Aortic smooth muscle cell (primary cell): ENCODE measurements around the gene KRTAP9-1. TPM values are rescaled to one million over a fixed set of nuclear protein-coding genes. Genes with fewer than 3 reads are reported as not detected.

Experiments used
- total RNA-seq: library from RNA; depleted of rRNA; stranded (reverse); fragments of >200 nt; gene quantifications from 2 replicates; pipeline ENCODE4 v1.2.3, GENCODE V29; 2014

Gene KRTAP9-1, protein sequence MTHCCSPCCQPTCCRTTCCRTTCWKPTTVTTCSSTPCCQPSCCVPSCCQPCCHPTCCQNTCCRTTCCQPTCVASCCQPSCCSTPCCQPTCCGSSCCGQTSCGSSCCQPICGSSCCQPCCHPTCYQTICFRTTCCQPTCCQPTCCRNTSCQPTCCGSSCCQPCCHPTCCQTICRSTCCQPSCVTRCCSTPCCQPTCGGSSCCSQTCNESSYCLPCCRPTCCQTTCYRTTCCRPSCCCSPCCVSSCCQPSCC
- not detected in 2 replicates for total RNA-seq

DNA sequence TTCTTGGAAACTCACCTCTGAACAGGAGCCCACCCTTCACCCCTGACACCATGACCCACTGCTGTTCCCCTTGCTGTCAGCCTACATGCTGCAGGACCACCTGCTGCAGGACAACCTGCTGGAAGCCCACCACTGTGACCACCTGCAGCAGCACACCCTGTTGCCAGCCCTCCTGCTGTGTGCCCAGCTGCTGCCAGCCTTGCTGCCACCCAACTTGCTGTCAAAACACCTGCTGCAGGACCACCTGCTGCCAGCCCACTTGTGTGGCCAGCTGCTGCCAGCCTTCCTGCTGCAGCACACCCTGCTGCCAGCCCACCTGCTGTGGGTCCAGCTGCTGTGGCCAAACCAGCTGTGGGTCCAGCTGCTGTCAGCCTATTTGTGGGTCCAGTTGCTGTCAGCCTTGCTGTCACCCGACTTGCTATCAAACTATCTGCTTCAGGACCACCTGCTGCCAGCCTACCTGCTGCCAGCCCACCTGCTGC, at the start of gene KRTAP9-1:
Gene KRTAP9-1, plus strand, starts transcription at position 51 of the 482 bp plus-strand sequence. Its CDS starts 0 bp downstream, at position 51.

GRCh38 chr17:41140360-41141131, 49.1 kb upstream of the KRTAP9-1 start, which contains the start of gene KRTAP4-6:
TSS of gene KRTAP4-6 (minus strand) at chr17:41140544. CDS start at chr17:41140487, 57 bp downstream.

GRCh38 chr17:41149652-41149985, 40.1 kb upstream of the KRTAP9-1 start, which contains the start of gene KRTAP4-5:
TSS of gene KRTAP4-5 (minus strand) at chr17:41149825. CDS start at chr17:41149767, 58 bp downstream.

DNA sequence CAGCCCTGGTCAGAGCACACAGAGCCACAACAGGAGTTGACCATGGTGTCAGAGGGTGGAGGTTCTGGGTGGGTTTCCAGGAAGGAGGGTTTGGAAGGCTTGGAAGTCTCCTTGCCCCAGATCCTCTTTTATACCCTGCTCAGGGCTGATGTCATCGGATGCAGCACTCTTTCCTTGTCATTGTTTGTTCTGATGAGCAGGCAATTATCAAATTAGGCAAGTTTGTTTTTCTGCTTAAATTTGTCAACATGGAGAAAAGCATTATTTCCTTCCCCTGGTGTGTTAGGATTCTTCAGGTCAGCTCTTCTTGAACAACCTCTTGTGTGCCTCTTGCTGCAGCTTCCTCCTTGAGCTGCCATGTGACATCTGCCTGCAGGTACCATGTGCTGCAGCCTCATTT, 29.0 kb upstream of the KRTAP9-1 start, which contains the start of gene KRTAP4-4:
Gene KRTAP4-4, minus strand, starts transcription at position 101 of the 400 bp plus-strand sequence. Its CDS starts 57 bp downstream, at position 44.

DNA sequence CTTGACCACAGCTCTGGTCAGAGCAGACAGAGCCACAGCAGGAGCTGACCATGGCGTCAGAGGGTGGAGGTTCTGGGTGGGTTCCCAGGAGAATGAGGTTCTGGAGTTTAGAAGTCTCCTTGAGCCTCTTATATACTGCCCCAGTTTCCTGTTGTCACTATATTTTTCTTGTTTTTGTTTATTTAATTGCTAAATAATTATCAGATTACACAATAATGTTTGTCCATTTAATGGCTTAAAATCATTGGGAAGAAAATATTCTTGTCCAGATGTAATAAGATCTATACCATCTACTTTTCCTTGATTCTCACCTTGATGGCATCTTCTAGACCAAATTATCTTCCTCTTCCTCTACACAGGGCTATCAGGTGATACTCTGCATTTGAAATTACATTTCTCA, 21.6 kb upstream of the KRTAP9-1 start, which contains the start of gene KRTAP4-3:
Gene KRTAP4-3, minus strand, starts transcription at position 101 of the 400 bp plus-strand sequence. Its CDS starts 49 bp downstream, at position 52.

DNA sequence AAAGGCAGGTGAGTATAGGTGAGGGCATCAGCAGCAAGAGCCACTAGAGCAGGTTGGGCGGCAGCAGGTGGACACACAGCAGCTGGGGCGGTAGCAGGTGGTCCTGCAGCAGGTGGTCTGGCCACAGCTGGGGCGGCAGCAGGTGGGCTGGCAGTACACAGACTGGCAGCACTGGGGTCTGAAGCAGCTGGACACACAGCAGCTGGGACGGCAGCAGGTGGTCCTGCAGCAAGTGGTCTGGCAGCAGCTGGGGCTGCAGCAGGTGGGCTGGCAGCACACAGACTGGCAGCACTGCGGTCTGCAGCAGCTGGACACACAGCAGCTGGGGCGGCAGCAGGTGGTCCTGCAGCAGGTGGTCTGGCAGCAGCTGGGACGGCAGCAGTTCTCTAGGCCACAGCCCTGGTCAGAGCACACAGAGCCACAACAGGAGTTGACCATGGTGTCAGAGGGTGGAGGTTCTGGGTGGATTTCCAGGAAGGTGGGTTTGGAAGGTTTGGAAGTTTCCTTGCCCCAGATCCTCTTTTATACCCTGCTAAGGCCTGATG, 11.9 kb upstream of the KRTAP9-1 start, which contains the start of gene KRTAP4-2:
Gene KRTAP4-2, minus strand, starts transcription at position 495 of the 545 bp plus-strand sequence. Its CDS starts 57 bp downstream, at position 438.

DNA sequence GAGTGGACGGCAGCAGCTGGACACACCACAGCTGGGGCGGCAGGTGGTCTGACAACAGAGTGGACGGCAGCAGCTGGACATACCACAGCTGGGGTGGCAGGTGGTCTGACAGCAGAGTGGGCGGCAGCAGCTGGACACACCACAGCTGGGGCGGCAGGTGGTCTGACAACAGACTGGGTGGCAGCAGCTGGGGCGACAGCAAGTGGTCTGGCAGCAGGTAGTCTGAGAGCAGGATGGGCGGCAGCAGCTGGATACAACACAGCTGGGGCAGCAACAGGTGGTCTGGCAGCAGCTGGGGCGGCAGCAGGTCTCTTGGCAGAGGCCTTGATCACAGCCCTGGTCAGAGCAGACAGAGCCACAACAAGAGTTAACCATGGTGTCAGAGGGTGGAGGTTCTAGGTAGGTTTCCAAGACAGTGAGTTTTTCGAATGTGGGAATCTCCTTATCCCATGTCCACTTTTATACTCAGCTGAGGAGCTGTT, 5.2 kb upstream of the KRTAP9-1 start, which contains the start of gene KRTAP4-1:
Gene KRTAP4-1, minus strand, starts transcription at position 432 of the 482 bp plus-strand sequence. Its CDS starts 57 bp downstream, at position 375.

DNA sequence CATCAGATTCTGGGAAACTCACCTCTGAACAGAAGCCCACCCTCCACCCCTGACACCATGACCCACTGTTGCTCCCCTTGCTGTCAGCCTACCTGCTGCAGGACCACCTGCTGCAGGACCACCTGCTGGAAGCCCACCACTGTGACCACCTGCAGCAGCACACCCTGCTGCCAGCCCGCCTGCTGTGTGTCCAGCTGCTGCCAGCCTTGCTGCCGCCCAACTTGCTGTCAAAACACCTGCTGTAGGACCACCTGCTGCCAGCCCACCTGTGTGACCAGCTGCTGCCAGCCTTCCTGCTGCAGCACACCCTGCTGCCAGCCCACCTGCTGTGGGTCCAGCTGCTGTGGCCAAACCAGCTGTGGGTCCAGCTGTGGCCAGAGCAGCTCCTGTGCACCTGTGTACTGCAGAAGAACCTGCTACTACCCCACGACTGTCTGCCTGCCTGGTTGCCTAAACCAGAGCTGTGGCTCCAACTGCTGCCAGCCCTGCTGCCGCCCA, 37.0 kb downstream of the KRTAP9-1 start, which contains the start of gene KRTAP9-2:
Gene KRTAP9-2, plus strand, starts transcription at position 51 of the 498 bp plus-strand sequence. Its CDS starts 7 bp downstream, at position 58.

GRCh38 chr17:41232399-41233105, 42.9 kb downstream of the KRTAP9-1 start, which contains the start of gene KRTAP9-3:
TSS of gene KRTAP9-3 (plus strand) at chr17:41232449. CDS start at chr17:41232502, 53 bp downstream.

GRCh38 chr17:41237949-41238437, 48.3 kb downstream of the KRTAP9-1 start, which contains the start of gene KRTAP9-8:
TSS of gene KRTAP9-8 (plus strand) at chr17:41237999. CDS start at chr17:41238052, 53 bp downstream.

Other genes starting within 250 kb of the KRTAP9-1 start
- not detected in 2 replicates for gene KRT39, start 222.9 kb upstream of the KRTAP9-1 start, total RNA-seq
- gene KRT40, start 205.6 kb upstream of the KRTAP9-1 start, total RNA-seq, result not detected in 2 replicates
- not detected in 2 replicates for gene KRTAP3-3, start 195.7 kb upstream of the KRTAP9-1 start, total RNA-seq
- gene KRTAP3-2, start 190.0 kb upstream of the KRTAP9-1 start, total RNA-seq, result not detected in 2 replicates
- gene KRTAP3-1, start 180.8 kb upstream of the KRTAP9-1 start, total RNA-seq, result not detected in 2 replicates
- not detected in 2 replicates for gene KRTAP1-5, start 162.7 kb upstream of the KRTAP9-1 start, total RNA-seq
- gene KRTAP1-4, start 159.7 kb upstream of the KRTAP9-1 start, total RNA-seq, result not detected in 2 replicates
- gene KRTAP1-3, start 155.0 kb upstream of the KRTAP9-1 start, total RNA-seq, result not detected in 2 replicates
- gene KRTAP1-1, start 148.4 kb upstream of the KRTAP9-1 start, total RNA-seq, result not detected in 2 replicates
- not detected in 2 replicates for gene KRTAP2-1, start 142.6 kb upstream of the KRTAP9-1 start, total RNA-seq
- not detected in 2 replicates for gene KRTAP2-2, start 134.7 kb upstream of the KRTAP9-1 start, total RNA-seq
- gene KRTAP2-3, start 129.8 kb upstream of the KRTAP9-1 start, total RNA-seq, result not detected in 2 replicates
- gene KRTAP2-4, start 124.0 kb upstream of the KRTAP9-1 start, total RNA-seq, result not detected in 2 replicates
- gene KRTAP4-7, start 105.7 kb upstream of the KRTAP9-1 start, total RNA-seq, result not detected in 2 replicates
- gene KRTAP4-8, start 91.7 kb upstream of the KRTAP9-1 start, total RNA-seq, result not detected in 2 replicates
- gene KRTAP4-16, start 87.7 kb upstream of the KRTAP9-1 start, total RNA-seq, result not detected in 2 replicates
- not detected in 2 replicates for gene KRTAP4-9, start 84.5 kb upstream of the KRTAP9-1 start, total RNA-seq
- gene KRTAP4-11, start 71.5 kb upstream of the KRTAP9-1 start, total RNA-seq, result not detected in 2 replicates
- not detected in 2 replicates for gene KRTAP4-12, start 65.7 kb upstream of the KRTAP9-1 start, total RNA-seq
- not detected in 2 replicates for gene KRTAP4-6, start 49.3 kb upstream of the KRTAP9-1 start, total RNA-seq
- not detected in 2 replicates for gene KRTAP4-5, start 40.1 kb upstream of the KRTAP9-1 start, total RNA-seq
- not detected in 2 replicates for gene KRTAP4-4, start 29.1 kb upstream of the KRTAP9-1 start, total RNA-seq
- not detected in 2 replicates for gene KRTAP4-3, start 21.7 kb upstream of the KRTAP9-1 start, total RNA-seq
- gene KRTAP4-2, start 11.7 kb upstream of the KRTAP9-1 start, total RNA-seq, result not detected in 2 replicates
- not detected in 2 replicates for gene KRTAP4-1, start 5.0 kb upstream of the KRTAP9-1 start, total RNA-seq
- gene KRTAP9-2, start 36.8 kb downstream of the KRTAP9-1 start, total RNA-seq, result not detected in 2 replicates
- gene KRTAP9-3, start 42.6 kb downstream of the KRTAP9-1 start, total RNA-seq, result not detected in 2 replicates
- gene KRTAP9-8, start 48.1 kb downstream of the KRTAP9-1 start, total RNA-seq, result not detected in 2 replicates
- gene KRTAP9-4, start 59.8 kb downstream of the KRTAP9-1 start, total RNA-seq, result not detected in 2 replicates
- not detected in 2 replicates for gene KRTAP9-9, start 65.5 kb downstream of the KRTAP9-1 start, total RNA-seq
- not detected in 2 replicates for gene KRTAP9-6, start 75.5 kb downstream of the KRTAP9-1 start, total RNA-seq
- not detected in 2 replicates for gene KRTAP9-7, start 85.8 kb downstream of the KRTAP9-1 start, total RNA-seq
- gene KRTAP29-1, start 113.0 kb downstream of the KRTAP9-1 start, total RNA-seq, result not detected in 2 replicates
- gene KRTAP16-1, start 119.4 kb downstream of the KRTAP9-1 start, total RNA-seq, result not detected in 2 replicates
- gene KRTAP17-1, start 125.8 kb downstream of the KRTAP9-1 start, total RNA-seq, result not detected in 2 replicates
- not detected in 2 replicates for gene KRT33A, start 160.9 kb downstream of the KRTAP9-1 start, total RNA-seq
- not detected in 2 replicates for gene KRT33B, start 179.9 kb downstream of the KRTAP9-1 start, total RNA-seq
- gene KRT34, start 192.4 kb downstream of the KRTAP9-1 start, total RNA-seq, result not detected in 2 replicates
- not detected in 2 replicates for gene KRT31, start 207.7 kb downstream of the KRTAP9-1 start, total RNA-seq
- not detected in 2 replicates for gene KRT37, start 234.7 kb downstream of the KRTAP9-1 start, total RNA-seq